HepG2 (cell line): ENCODE measurements around the gene C11orf58. TPM values are rescaled to one million over a fixed set of nuclear protein-coding genes. Genes with fewer than 3 reads are reported as not detected.

Experiments used
- CCDC6 ChIP-seq: sonication (generic); formaldehyde crosslinking; IDR thresholded peaks from 2 replicates; pipeline ENCODE4 v1.8.1; 2022; ENCODE audit warnings: mild to moderate bottlenecking, missing genetic modification reagents, moderate library complexity
- DNMT1 ChIP-seq: sonication (generic); formaldehyde crosslinking; IDR thresholded peaks from 2 replicates; pipeline ENCODE4 v1.5.1; 2020; ENCODE audit warnings: mild to moderate bottlenecking, missing genetic modification reagents
- MLLT10 ChIP-seq: sonication (generic); formaldehyde crosslinking; IDR thresholded peaks from 2 replicates; pipeline ENCODE4 v1.4.0; 2020; ENCODE audit warnings: missing genetic modification reagents
- RBM39 ChIP-seq: fragments of 200-400 bp; formaldehyde crosslinking; IDR thresholded peaks from one replicate; pipeline ENCODE4 v1.6.1; 2018; ENCODE audit warnings: antibody characterized with exemption, mild to moderate bottlenecking, low read depth, low read length; ENCODE audit not compliant: poor library complexity, severe bottlenecking
- SOX6 ChIP-seq, 2 experiments: fragments of 450-650 bp in 1 of 2; sonication (generic) in 1 of 2; formaldehyde crosslinking in 1 of 2; IDR thresholded peaks; 2 replicates each; pipeline versions ENCODE4 v1.4.0 to v1.6.1; 2017 to 2020; ENCODE audit warnings: antibody characterized with exemption in 1 of 2, mild to moderate bottlenecking in 1 of 2, missing genetic modification reagents in 1 of 2
- STAT6 ChIP-seq: sonication (generic); formaldehyde crosslinking; IDR thresholded peaks from 2 replicates; pipeline ENCODE4 v1.4.0; 2020; ENCODE audit warnings: missing genetic modification reagents, mild to moderate bottlenecking, borderline replicate concordance
- ZBTB46 ChIP-seq: sonication (generic); formaldehyde crosslinking; IDR thresholded peaks from 2 replicates; pipeline ENCODE4 v1.4.0; 2020; ENCODE audit warnings: mild to moderate bottlenecking, missing genetic modification reagents, borderline replicate concordance
- ZKSCAN1 ChIP-seq: fragments of 150-350 bp; IDR thresholded peaks from 2 replicates; pipeline ENCODE4 v1.6.1; 2014; ENCODE audit warnings: low read length
- ZNF101 ChIP-seq: sonication (generic); formaldehyde crosslinking; IDR thresholded peaks from 2 replicates; pipeline ENCODE4 v1.4.0; 2020; ENCODE audit warnings: mild to moderate bottlenecking, low read depth, missing genetic modification reagents, borderline replicate concordance
- ZNF318 ChIP-seq: sonication (generic); formaldehyde crosslinking; IDR thresholded peaks from 2 replicates; pipeline ENCODE4 v1.4.0; 2020; ENCODE audit warnings: mild to moderate bottlenecking, missing genetic modification reagents
- ZNF343 ChIP-seq: sonication (generic); formaldehyde crosslinking; IDR thresholded peaks from 2 replicates; pipeline ENCODE4 v1.4.0; 2020; ENCODE audit warnings: mild to moderate bottlenecking, missing genetic modification reagents
- polyA plus RNA-seq, 8 experiments: library from polyadenylated mRNA; depleted of rRNA in 3 of 8; stranded (reverse) in 7 of 8; unstranded in 1 of 8; fragments of >200 nt; fragmentation: Illumina TruSeq in 4 of 8; extraction: Trizol in 4 of 8; gene quantifications; 2 replicates each; pipeline versions ENCODE4 v1.2.1 to v1.2.3, GENCODE V29; 2011 to 2016; ENCODE audit warnings: low read depth in 4 of 8, missing spikeins in 1 of 8, mixed read lengths in 1 of 8; ENCODE audit not compliant: insufficient read depth in 1 of 8
- total RNA-seq, 5 experiments: library from RNA; depleted of rRNA; stranded (reverse); fragments of >200 nt; fragmentation: Illumina TruSeq; extraction: Trizol; gene quantifications; 2 replicates each; pipeline ENCODE4 v1.2.3, GENCODE V29; 2016; ENCODE audit warnings: low read depth in 1 of 5

The C11orf58 gene
- total and polyA plus RNA-seq, 2 of the 13 experiments (the other 11 are each of a cell fraction or from before 2014, with no cell fraction given), result 83.8 to 167 TPM

GRCh38 chr11:16774936-16775613 lies 36.6 kb downstream of the C11orf58 start (continued):
- TF ChIP-seq ZNF318 (CRISPR knock-in tag) (no peak), DNMT1 (CRISPR knock-in tag) (no peak), CCDC6 (CRISPR knock-in tag) (no peak), RBM39 (no peak), ZKSCAN1 (no peak), ZNF343 (CRISPR knock-in tag) (no peak), ZNF101 (no peak), MLLT10 (CRISPR knock-in tag) (no peak), STAT6 (CRISPR knock-in tag) (no peak), SOX6 (IDR thresholded peaks at IDR 0.05) (no peak), SOX6 (CRISPR knock-in tag; IDR thresholded peaks at IDR 0.05) (peak; percentile 91), ZBTB46 (CRISPR knock-in tag) (no peak)
